K562 (cell line): ENCODE data around the gene LRRC4C.

Source experiments
- CREBBP ChIP-seq: IDR thresholded peaks from one replicate; pipeline ENCODE4 v1.6.1; 2012; ENCODE audit warnings: low read depth, mild to moderate bottlenecking, control low read depth, inconsistent platforms, low read length
- CTCF ChIP-seq, 3 experiments: IDR thresholded peaks in 2 of 3; conservative IDR thresholded peaks in 1 of 3; 2 replicates each; pipeline ENCODE4 v1.5.1; 2011 to 2012; ENCODE audit warnings: low read length in 3 of 3, mild to moderate bottlenecking in 3 of 3, control low read depth in 2 of 3, improper control_type of control experiment in 1 of 3, inconsistent platforms in 1 of 3, low read depth in 1 of 3, mixed read lengths in 1 of 3, moderate library complexity in 1 of 3; ENCODE audit not compliant: insufficient read depth in 2 of 3
- EP300 ChIP-seq: IDR thresholded peaks from 2 replicates; pipeline ENCODE4 v1.6.1; 2012; ENCODE audit warnings: low read length, improper control_type of control experiment
- NR3C1 ChIP-seq: sonication (generic); formaldehyde crosslinking; IDR thresholded peaks from 2 replicates; pipeline ENCODE4 v1.8.1; 2022; ENCODE audit warnings: missing genetic modification reagents
- POLR2A ChIP-seq: fragments of 450-650 bp; conservative IDR thresholded peaks from 2 replicates; pipeline ENCODE4 v1.6.1; 2016
- SIX5 ChIP-seq, 2 experiments: IDR thresholded peaks; 2 replicates each; pipeline ENCODE4 v1.6.1; 2011; ENCODE audit warnings: low read length in 2 of 2, borderline replicate concordance in 1 of 2, low read depth in 1 of 2, mild to moderate bottlenecking in 1 of 2, moderate library complexity in 1 of 2; ENCODE audit not compliant: insufficient read depth in 1 of 2
- USF2 ChIP-seq: sonication (generic); formaldehyde crosslinking; IDR thresholded peaks from 2 replicates; pipeline ENCODE4 v1.5.0; 2020; ENCODE audit warnings: missing genetic modification reagents
- ZBTB7A ChIP-seq: IDR thresholded peaks from 2 replicates; pipeline ENCODE4 v1.6.1; 2011; ENCODE audit warnings: low read depth, mild to moderate bottlenecking, low read length, moderate library complexity, borderline replicate concordance; ENCODE audit not compliant: control insufficient read depth
- TF ChIP-seq, protein P1 (sequence below): fragments of 200-400 bp; formaldehyde crosslinking; IDR thresholded peaks from 2 replicates; pipeline ENCODE4 v1.6.1; 2017; ENCODE audit warnings: mild to moderate bottlenecking, low read depth, low read length, moderate library complexity

DNA sequence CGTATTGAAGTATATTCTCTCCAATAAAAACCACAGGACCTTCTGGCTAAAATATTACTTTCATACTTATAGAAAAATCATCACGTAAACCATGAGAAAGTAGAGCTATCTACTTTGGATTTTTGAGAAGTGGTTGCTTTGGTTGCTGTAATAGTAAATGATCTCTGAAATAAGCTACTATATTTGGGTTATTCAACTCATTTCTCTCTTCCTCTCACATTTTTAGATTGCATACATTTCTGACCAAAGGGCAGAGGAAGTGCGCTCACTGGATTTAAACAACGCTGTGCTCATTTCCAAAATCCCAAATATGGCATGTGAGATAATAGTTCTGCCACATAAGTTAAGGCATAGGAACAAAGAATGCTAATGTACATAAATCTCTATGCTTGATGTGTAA is 357.0 kb downstream of the LRRC4C start:
- TF ChIP-seq EP300 (no peak), NR3C1 (CRISPR knock-in tag) (no peak), POLR2A (no peak), CTCF (IDR thresholded peaks at IDR 0.05 in 2 of 3, conservative IDR thresholded peaks at IDR 0.05 in 1 of 3; ENCODE audit: insufficient read depth in 2 of 3, low read depth in 1 of 3, low read length in 3 of 3) (no peak), CREBBP (no peak), ZBTB7A (no peak), USF2 (CRISPR knock-in tag) (no peak), SIX5 (IDR thresholded peaks at IDR 0.05; ENCODE audit: borderline replicate concordance in 1 of 2, insufficient read depth in 1 of 2, low read depth in 1 of 2, low read length in 2 of 2) (no peak)
- TF ChIP-seq, protein P1, sequence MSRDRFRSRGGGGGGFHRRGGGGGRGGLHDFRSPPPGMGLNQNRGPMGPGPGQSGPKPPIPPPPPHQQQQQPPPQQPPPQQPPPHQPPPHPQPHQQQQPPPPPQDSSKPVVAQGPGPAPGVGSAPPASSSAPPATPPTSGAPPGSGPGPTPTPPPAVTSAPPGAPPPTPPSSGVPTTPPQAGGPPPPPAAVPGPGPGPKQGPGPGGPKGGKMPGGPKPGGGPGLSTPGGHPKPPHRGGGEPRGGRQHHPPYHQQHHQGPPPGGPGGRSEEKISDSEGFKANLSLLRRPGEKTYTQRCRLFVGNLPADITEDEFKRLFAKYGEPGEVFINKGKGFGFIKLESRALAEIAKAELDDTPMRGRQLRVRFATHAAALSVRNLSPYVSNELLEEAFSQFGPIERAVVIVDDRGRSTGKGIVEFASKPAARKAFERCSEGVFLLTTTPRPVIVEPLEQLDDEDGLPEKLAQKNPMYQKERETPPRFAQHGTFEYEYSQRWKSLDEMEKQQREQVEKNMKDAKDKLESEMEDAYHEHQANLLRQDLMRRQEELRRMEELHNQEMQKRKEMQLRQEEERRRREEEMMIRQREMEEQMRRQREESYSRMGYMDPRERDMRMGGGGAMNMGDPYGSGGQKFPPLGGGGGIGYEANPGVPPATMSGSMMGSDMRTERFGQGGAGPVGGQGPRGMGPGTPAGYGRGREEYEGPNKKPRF: no peak
